Neutrophil (primary cell): ENCODE data around the gene SOCS7.

Source experiments
- H3K27ac ChIP-seq: fragments of 200-600 bp; sonication (generic); 2 replicates; pipeline ENCODE4 v1.5.1; 2016; ENCODE audit warnings: mild to moderate bottlenecking, moderate library complexity
- H3K27me3 ChIP-seq: fragments of 200-600 bp; sonication (generic); 2 replicates; pipeline ENCODE4 v1.6.0; 2016; ENCODE audit warnings: mild to moderate bottlenecking
- H3K36me3 ChIP-seq: fragments of 200-600 bp; sonication (generic); 2 replicates; pipeline ENCODE4 v1.5.1; 2017
- H3K4me1 ChIP-seq, 2 experiments: fragments of 200-600 bp in 1 of 2; sonication (generic) in 1 of 2; 1 replicate in 1 of 2; 2 replicates in 1 of 2; pipeline versions ENCODE4 v1.5.1 to v1.6.1; 2013 to 2016; ENCODE audit warnings: low read depth in 1 of 2, low read length in 1 of 2, mild to moderate bottlenecking in 1 of 2, moderate library complexity in 1 of 2; ENCODE audit not compliant: control insufficient read depth in 1 of 2, insufficient read depth in 1 of 2
- H3K4me3 ChIP-seq, 2 experiments: fragments of 200-600 bp in 1 of 2; sonication (generic) in 1 of 2; 1 replicate in 1 of 2; 2 replicates in 1 of 2; pipeline ENCODE4 v1.5.1; 2013 to 2016; ENCODE audit warnings: low read depth in 1 of 2, low read length in 1 of 2, mild to moderate bottlenecking in 1 of 2, moderate library complexity in 1 of 2
- H3K9me3 ChIP-seq: fragments of 200-600 bp; sonication (generic); 2 replicates; pipeline ENCODE4 v1.5.1; 2016
- TF ChIP-seq, protein P1 (sequence below): fragments of 200-600 bp; sonication (generic); IDR thresholded peaks from 2 replicates; pipeline ENCODE4 v1.5.1; 2016; ENCODE audit warnings: antibody characterized with exemption

The SOCS7 gene

DNA sequence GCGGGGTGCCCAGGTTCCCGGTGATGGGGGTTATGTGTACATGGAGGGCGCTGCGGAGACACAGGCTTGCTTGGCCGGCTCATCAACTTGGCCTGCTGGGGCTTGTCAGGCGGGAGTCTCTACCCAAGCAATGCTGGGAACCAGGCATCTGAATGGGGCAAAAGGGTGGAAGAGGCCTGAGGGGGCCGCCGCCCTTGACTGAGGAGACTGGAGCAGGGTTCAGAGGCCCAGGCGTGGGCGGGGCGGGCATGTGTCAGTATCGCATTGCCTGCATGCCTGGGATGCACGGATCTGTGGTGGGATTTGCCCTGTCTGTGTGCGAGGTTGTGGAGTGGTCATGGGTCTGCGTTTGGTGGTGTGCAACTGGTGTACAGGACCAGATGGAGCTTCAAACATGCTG, 97.7 kb downstream of the SOCS7 start:
- H3K9me3 ChIP-seq = no peaks in the 10 kb centered on the region
- peaks cover 38% of the 10 kb centered on the region for H3K27me3 ChIP-seq
- H3K4me1 ChIP-seq = peaks cover 0 to 4% of the 10 kb centered on the region in 2 experiments
- H3K4me3 ChIP-seq = no peak overlapping the region
- TF ChIP-seq, protein P1, sequence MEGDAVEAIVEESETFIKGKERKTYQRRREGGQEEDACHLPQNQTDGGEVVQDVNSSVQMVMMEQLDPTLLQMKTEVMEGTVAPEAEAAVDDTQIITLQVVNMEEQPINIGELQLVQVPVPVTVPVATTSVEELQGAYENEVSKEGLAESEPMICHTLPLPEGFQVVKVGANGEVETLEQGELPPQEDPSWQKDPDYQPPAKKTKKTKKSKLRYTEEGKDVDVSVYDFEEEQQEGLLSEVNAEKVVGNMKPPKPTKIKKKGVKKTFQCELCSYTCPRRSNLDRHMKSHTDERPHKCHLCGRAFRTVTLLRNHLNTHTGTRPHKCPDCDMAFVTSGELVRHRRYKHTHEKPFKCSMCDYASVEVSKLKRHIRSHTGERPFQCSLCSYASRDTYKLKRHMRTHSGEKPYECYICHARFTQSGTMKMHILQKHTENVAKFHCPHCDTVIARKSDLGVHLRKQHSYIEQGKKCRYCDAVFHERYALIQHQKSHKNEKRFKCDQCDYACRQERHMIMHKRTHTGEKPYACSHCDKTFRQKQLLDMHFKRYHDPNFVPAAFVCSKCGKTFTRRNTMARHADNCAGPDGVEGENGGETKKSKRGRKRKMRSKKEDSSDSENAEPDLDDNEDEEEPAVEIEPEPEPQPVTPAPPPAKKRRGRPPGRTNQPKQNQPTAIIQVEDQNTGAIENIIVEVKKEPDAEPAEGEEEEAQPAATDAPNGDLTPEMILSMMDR = no peak
- no peak overlapping the region for H3K27ac ChIP-seq
- no peaks in the 10 kb centered on the region for H3K36me3 ChIP-seq

DNA sequence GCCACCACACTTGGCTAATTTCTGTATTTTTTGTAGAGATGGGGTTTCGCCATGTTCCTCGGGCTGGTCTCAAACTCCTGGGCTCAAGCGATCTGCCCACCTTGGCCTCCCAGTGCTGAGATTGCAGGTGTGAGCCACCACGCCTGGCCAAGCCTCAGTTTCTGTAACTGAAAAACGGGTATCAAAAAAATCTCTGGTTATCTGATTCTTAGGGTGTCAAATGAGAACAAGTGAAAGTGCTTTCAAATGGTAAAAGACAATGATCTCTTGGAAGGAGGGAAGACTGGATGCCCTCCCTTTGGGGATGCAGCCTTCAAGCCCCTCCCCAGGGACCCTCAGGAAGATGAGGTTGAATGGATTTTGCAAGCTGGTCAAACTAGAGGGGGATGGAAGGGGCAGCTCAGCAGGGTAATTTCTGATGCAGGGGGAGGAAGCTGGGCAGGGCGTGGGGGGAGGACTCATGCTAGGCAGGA, 98.9 kb downstream of the SOCS7 start:
- Histone ChIP-seq H3K4me1 (peaks cover 0 to 4% of the 10 kb centered on the region in 2 experiments), H3K4me3 (no peak overlapping the region), H3K36me3 (no peaks in the 10 kb centered on the region), H3K27me3 (peaks cover 50% of the 10 kb centered on the region), H3K27ac (no peak overlapping the region), H3K9me3 (no peaks in the 10 kb centered on the region)
- TF ChIP-seq, protein P1 = no peak

DNA sequence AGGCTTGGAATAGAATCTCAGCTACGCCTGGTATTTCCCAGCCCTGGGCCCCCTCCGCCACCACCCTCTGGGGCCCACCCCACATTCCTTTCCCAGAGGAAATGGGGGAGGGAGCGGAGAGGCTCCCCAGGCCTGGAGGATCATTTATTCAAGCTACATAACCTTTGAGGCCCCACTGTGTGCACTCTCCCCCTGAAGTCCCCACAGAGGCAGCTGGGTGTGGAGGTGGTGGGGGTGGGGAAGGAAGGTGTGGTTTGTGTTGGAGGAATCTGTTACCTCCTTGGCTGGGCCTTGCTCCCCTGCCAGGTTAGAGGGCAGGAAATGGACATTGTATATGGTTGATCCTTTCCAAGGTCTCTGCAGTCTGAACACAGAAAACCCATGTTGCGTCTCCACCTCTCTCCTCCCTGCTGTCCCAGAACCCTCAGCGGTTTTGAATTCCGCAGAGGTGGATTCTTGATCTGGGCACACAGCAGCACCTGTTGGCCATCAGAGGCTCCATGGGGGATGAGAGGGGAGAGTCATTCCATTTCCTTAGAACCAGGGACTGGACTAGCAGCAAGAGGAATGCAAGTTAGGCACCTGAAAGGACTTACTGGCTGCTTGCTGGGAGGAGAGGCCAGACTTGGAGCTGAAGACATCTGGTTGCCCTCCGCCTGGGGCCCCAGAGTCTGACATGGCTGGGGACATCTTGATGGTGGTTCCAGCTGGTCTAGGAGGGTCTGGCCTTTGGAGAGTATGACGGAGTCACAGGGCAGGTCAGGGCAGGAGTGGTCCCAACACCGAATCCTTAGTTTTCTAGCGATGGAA, 99.6 kb downstream of the SOCS7 start:
- no peaks in the 10 kb centered on the region for H3K36me3 ChIP-seq
- no peaks in the 10 kb centered on the region for H3K9me3 ChIP-seq
- peaks cover 0 to 4% of the 10 kb centered on the region in 2 experiments for H3K4me1 ChIP-seq
- H3K4me3 ChIP-seq = no peak overlapping the region
- TF ChIP-seq, protein P1 = no peak
- no peak overlapping the region for H3K27ac ChIP-seq
- H3K27me3 ChIP-seq = peaks cover 50% of the 10 kb centered on the region

- Histone ChIP-seq H3K9me3 (no peaks in the 10 kb centered on the region), H3K27me3 (peaks cover 50% of the 10 kb centered on the region), H3K27ac (no peak overlapping the region), H3K36me3 (no peaks in the 10 kb centered on the region), H3K4me3 (no peak overlapping the region), H3K4me1 (peaks cover 0 to 4% of the 10 kb centered on the region in 2 experiments)
- TF ChIP-seq, protein P1 = no peak
Measured at GRCh38 chr17:38451840-38452529, 100.3 kb downstream of the SOCS7 start.

DNA sequence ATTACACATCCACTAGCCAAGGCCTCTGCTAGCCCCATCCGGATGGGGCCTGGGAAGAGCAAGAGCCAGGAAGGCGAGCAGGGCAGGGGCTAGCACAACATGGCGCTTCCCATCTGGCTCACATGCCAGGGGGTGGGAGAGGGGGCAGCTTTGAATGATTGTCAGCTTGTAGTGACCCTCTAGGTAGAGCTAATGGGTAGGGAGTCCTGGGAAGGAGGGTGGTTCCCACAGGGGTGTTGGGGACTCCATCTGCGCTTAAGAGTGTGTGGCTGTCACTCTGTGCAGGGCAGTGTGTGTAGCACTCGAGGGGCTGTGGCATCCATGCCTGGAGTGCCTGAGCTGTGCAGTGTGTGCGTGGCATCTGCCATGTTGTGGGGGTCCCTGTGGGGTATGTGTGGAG, 101.1 kb downstream of the SOCS7 start:
- Histone ChIP-seq H3K36me3 (no peaks in the 10 kb centered on the region), H3K4me3 (no peak overlapping the region), H3K9me3 (no peaks in the 10 kb centered on the region), H3K27ac (no peak overlapping the region), H3K27me3 (peaks cover 50% of the 10 kb centered on the region), H3K4me1 (peaks cover 0 to 4% of the 10 kb centered on the region in 2 experiments)
- TF ChIP-seq, protein P1 = no peak
